IMR-90 (cell line): ENCODE data around the gene KRTAP5-7. TPM values are rescaled to one million over a fixed set of nuclear protein-coding genes. Genes with fewer than 3 reads are reported as not detected.

Experiments used
- ATAC-seq: fragments of 200-7000 bp; cut with Tn5 transposase; 2 replicates; pipeline ENCODE4 v1.9.1; 2020; ENCODE audit warnings: low read depth, mild to moderate bottlenecking, moderate library complexity
- BruUV-seq: library from RNA; stranded (reverse); fragments of 400-500 nt; replicated peaks from 2 replicates; lab custom pipeline; 2021; lab: Mats Ljungman, UMichigan
- CTCF ChIA-PET: fragments of 300-600 bp; formaldehyde crosslinking; extraction: SDS; loops from one replicate; lab custom pipeline; 2021; ENCODE audit warnings: antibody characterized with exemption; lab: Yijun Ruan, JAX
- POLR2A ChIA-PET: fragments of 300-600 bp; sonication (Branson Sonifier 250); formaldehyde crosslinking; loops from one replicate; lab custom pipeline; 2022; ENCODE audit warnings: antibody characterized with exemption; ENCODE audit not compliant: unreplicated experiment; lab: Charles Lee
- DNase-seq: peaks from one replicate; pipeline ENCODE4 v3.0.0; 2013
- H2AFZ ChIP-seq: replicated peaks from 2 replicates; pipeline ENCODE3; 2013; ENCODE audit warnings: low read length, mild to moderate bottlenecking; ENCODE audit not compliant: poor library complexity
- H2AK5ac ChIP-seq: 2 replicates; pipeline ENCODE4 v1.6.1; 2013; ENCODE audit warnings: low read depth, low read length, inconsistent platforms
- H2AK9ac ChIP-seq: replicated peaks from 2 replicates; pipeline ENCODE3; 2013; ENCODE audit warnings: mild to moderate bottlenecking, low read depth, low read length, moderate library complexity; ENCODE audit not compliant: poor library complexity
- H2BK120ac ChIP-seq: 2 replicates; pipeline ENCODE4 v1.6.1; 2013; ENCODE audit warnings: low read depth, low read length, inconsistent platforms
- H2BK15ac ChIP-seq: 3 replicates; pipeline ENCODE4 v1.6.1; 2013; ENCODE audit warnings: low read depth, low read length, inconsistent platforms
- H2BK20ac ChIP-seq: 2 replicates; pipeline ENCODE4 v1.6.1; 2013; ENCODE audit warnings: low read depth, mild to moderate bottlenecking, inconsistent platforms, low read length, moderate library complexity
- H2BK5ac ChIP-seq: 2 replicates; pipeline ENCODE4 v1.6.1; 2013; ENCODE audit warnings: mild to moderate bottlenecking, low read depth, low read length, inconsistent platforms; ENCODE audit not compliant: poor library complexity, severe bottlenecking
- H3K14ac ChIP-seq: replicated peaks from 2 replicates; pipeline ENCODE4 v1.6.1; 2013; ENCODE audit warnings: low read depth, low read length, inconsistent platforms
- H3K18ac ChIP-seq: 2 replicates; pipeline ENCODE4 v1.6.1; 2013; ENCODE audit warnings: low read depth, low read length, control low read depth
- H3K23ac ChIP-seq: 2 replicates; pipeline ENCODE4 v1.6.1; 2013; ENCODE audit warnings: low read depth, low read length, inconsistent platforms
- H3K27ac ChIP-seq: 2 replicates; pipeline ENCODE4 v1.5.1; 2013; ENCODE audit warnings: mild to moderate bottlenecking, control low read depth, low read length; ENCODE audit not compliant: insufficient read depth
- H3K27me3 ChIP-seq: 2 replicates; pipeline ENCODE4 v1.6.1; 2013; ENCODE audit warnings: low read length; ENCODE audit not compliant: control insufficient read depth, insufficient read depth
- H3K36me3 ChIP-seq: 2 replicates; pipeline ENCODE4 v1.6.1; 2013; ENCODE audit warnings: low read length, mixed read lengths; ENCODE audit not compliant: control insufficient read depth, insufficient read depth
- H3K4ac ChIP-seq: 2 replicates; pipeline ENCODE4 v1.6.1; 2013; ENCODE audit warnings: low read depth, low read length, inconsistent platforms
- H3K4me1 ChIP-seq: 2 replicates; pipeline ENCODE4 v1.6.1; 2013; ENCODE audit warnings: low read length, mixed read lengths; ENCODE audit not compliant: control insufficient read depth, insufficient read depth
- H3K4me2 ChIP-seq: 2 replicates; pipeline ENCODE4 v1.6.1; 2013; ENCODE audit warnings: low read depth, mild to moderate bottlenecking, control low read depth, low read length, moderate library complexity
- H3K4me3 ChIP-seq: 2 replicates; pipeline ENCODE4 v1.5.1; 2013; ENCODE audit warnings: low read depth, mild to moderate bottlenecking, control low read depth, low read length, moderate library complexity; ENCODE audit not compliant: insufficient read depth
- H3K56ac ChIP-seq: 2 replicates; pipeline ENCODE4 v1.6.1; 2013; ENCODE audit warnings: low read length, inconsistent platforms; ENCODE audit not compliant: insufficient read depth; ENCODE audit errors: extremely low read depth
- H3K79me1 ChIP-seq, 2 experiments: 2 replicates each; pipeline ENCODE4 v1.6.1; 2013; ENCODE audit warnings: low read length in 2 of 2, inconsistent platforms in 1 of 2, low read depth in 1 of 2
- H3K9ac ChIP-seq: 2 replicates; pipeline ENCODE4 v1.6.1; 2013; ENCODE audit warnings: low read depth, low read length, control low read depth
- H3K9me1 ChIP-seq: 2 replicates; pipeline ENCODE4 v1.6.1; 2013; ENCODE audit warnings: low read length, inconsistent platforms; ENCODE audit not compliant: insufficient read depth
- H3K9me3 ChIP-seq: 2 replicates; pipeline ENCODE4 v1.6.1; 2013; ENCODE audit warnings: low read length; ENCODE audit not compliant: control insufficient read depth, insufficient read depth
- H4K20me1 ChIP-seq: 2 replicates; pipeline ENCODE4 v1.6.1; 2013; ENCODE audit warnings: low read length, inconsistent platforms; ENCODE audit not compliant: insufficient read depth
- H4K5ac ChIP-seq: 2 replicates; pipeline ENCODE4 v1.6.1; 2013; ENCODE audit warnings: mild to moderate bottlenecking, low read depth, low read length, control low read depth
- H4K8ac ChIP-seq, 2 experiments: 2 replicates each; pipeline ENCODE4 v1.6.1; 2013; ENCODE audit warnings: low read depth in 2 of 2, low read length in 2 of 2, control low read depth in 1 of 2, inconsistent platforms in 1 of 2
- H4K91ac ChIP-seq: 2 replicates; pipeline ENCODE4 v1.6.1; 2013; ENCODE audit warnings: low read depth, low read length, inconsistent platforms; ENCODE audit not compliant: insufficient read depth
- BHLHE40 ChIP-seq: fragments of 150-350 bp; IDR thresholded peaks from 2 replicates; pipeline ENCODE4 v1.6.1; 2016; ENCODE audit warnings: mild to moderate bottlenecking, low read depth, low read length
- CEBPB ChIP-seq: IDR thresholded peaks from 2 replicates; pipeline ENCODE4 v1.6.1; 2012; ENCODE audit warnings: low read depth, low read length, improper control_type of control experiment
- CHD1 ChIP-seq: IDR thresholded peaks from 2 replicates; pipeline ENCODE4 v1.6.1; 2012; ENCODE audit warnings: low read depth, low read length, improper control_type of control experiment
- FOS ChIP-seq: fragments of 150-350 bp; IDR thresholded peaks from 2 replicates; pipeline ENCODE4 v1.6.1; 2016; ENCODE audit warnings: low read depth, low read length
- MAFK ChIP-seq: IDR thresholded peaks from 2 replicates; pipeline ENCODE4 v1.6.1; 2012; ENCODE audit warnings: low read depth, low read length, improper control_type of control experiment
- MAZ ChIP-seq: IDR thresholded peaks from 2 replicates; pipeline ENCODE4 v1.6.1; 2012; ENCODE audit warnings: low read depth, mild to moderate bottlenecking, low read length, improper control_type of control experiment, moderate library complexity, borderline replicate concordance
- MXI1 ChIP-seq: IDR thresholded peaks from 2 replicates; pipeline ENCODE4 v1.6.1; 2012; ENCODE audit warnings: low read depth, mild to moderate bottlenecking, low read length, moderate library complexity, borderline replicate concordance
- NFE2L2 ChIP-seq: fragments of 150-350 bp; IDR thresholded peaks from 2 replicates; pipeline ENCODE4 v1.6.1; 2016; ENCODE audit warnings: low read depth, mild to moderate bottlenecking, low read length
- POLR2A ChIP-seq: IDR thresholded peaks from 2 replicates; pipeline ENCODE4 v1.6.1; 2012; ENCODE audit warnings: mild to moderate bottlenecking, low read depth, low read length
- RAD21 ChIP-seq: IDR thresholded peaks from 2 replicates; pipeline ENCODE4 v1.6.1; 2012; ENCODE audit warnings: low read length, improper control_type of control experiment
- RCOR1 ChIP-seq: IDR thresholded peaks from 2 replicates; pipeline ENCODE4 v1.6.1; 2012; ENCODE audit warnings: mild to moderate bottlenecking, low read length, improper control_type of control experiment; ENCODE audit not compliant: insufficient replicate concordance
- RFX5 ChIP-seq: IDR thresholded peaks from 2 replicates; pipeline ENCODE4 v1.8.0; 2012; ENCODE audit warnings: low read depth, mild to moderate bottlenecking, low read length, moderate library complexity
- SMC3 ChIP-seq: fragments of 150-350 bp; IDR thresholded peaks from 2 replicates; pipeline ENCODE4 v1.6.1; 2016; ENCODE audit warnings: low read depth, mild to moderate bottlenecking, antibody characterized with exemption, low read length, moderate library complexity
- WGBS, 2 experiments: methylation state at CpG; one replicate each; pipeline versions ENCODE4 v1.1.5 to v1.1.7; 2013; ENCODE audit warnings: missing lambda C conversion rate in 2 of 2; ENCODE audit not compliant: insufficient read length in 1 of 2; ENCODE audit errors: extremely low coverage in 2 of 2; 5-methylcytosine and 5-hydroxymethylcytosine counted together
- dilution Hi-C: fragments of 300-500 bp; cut with HindIII; formaldehyde crosslinking; loops from one replicate; pipeline ENCODE4 v1.14.3; 2018; ENCODE audit warnings: low sequenced_read_pairs; ENCODE audit not compliant: unreplicated experiment
- in situ Hi-C: fragments of 300-500 bp; cut with MboI; formaldehyde crosslinking; loops from 3 replicates; pipeline ENCODE4 v1.14.3; 2019; ENCODE audit warnings: low sequenced_read_pairs, inconsistent platforms, mixed read lengths
- intact Hi-C: fragments of 100-400 bp; cut with micrococcal nuclease; formaldehyde crosslinking; loops from 2 replicates; pipeline ENCODE4 v1.10.0; 2022
- polyA plus RNA-seq, 3 experiments: library from polyadenylated mRNA; depleted of rRNA; stranded (reverse); fragments of >200 nt; gene quantifications; 2 replicates each; pipeline ENCODE4 v1.2.3, GENCODE V29; 2012; ENCODE audit warnings: low replicate concordance in 1 of 3
- total RNA-seq: library from RNA; depleted of rRNA; stranded (reverse); fragments of >200 nt; gene quantifications from 2 replicates; pipeline ENCODE4 v1.2.3, GENCODE V29; 2012
- TF ChIP-seq, protein P1 (sequence below): fragments of 150-350 bp; IDR thresholded peaks from 2 replicates; pipeline ENCODE4 v1.6.1; 2016; ENCODE audit warnings: low read depth, mild to moderate bottlenecking, low read length, moderate library complexity, borderline replicate concordance
- TF ChIP-seq, protein P2 (sequence below): conservative IDR thresholded peaks from 2 replicates; pipeline ENCODE4 v1.5.1; 2012; ENCODE audit warnings: mild to moderate bottlenecking, low read depth, low read length, improper control_type of control experiment
- TF ChIP-seq, protein P3 (sequence below): fragments of 150-350 bp; IDR thresholded peaks from 2 replicates; pipeline ENCODE4 v1.6.1; 2017; ENCODE audit warnings: mild to moderate bottlenecking, antibody characterized with exemption, low read length, low read depth

KRTAP5-7 gene
- total and polyA plus RNA-seq, 2 of the 4 experiments (the other 2 are of a cell fraction) = not detected

DNA sequence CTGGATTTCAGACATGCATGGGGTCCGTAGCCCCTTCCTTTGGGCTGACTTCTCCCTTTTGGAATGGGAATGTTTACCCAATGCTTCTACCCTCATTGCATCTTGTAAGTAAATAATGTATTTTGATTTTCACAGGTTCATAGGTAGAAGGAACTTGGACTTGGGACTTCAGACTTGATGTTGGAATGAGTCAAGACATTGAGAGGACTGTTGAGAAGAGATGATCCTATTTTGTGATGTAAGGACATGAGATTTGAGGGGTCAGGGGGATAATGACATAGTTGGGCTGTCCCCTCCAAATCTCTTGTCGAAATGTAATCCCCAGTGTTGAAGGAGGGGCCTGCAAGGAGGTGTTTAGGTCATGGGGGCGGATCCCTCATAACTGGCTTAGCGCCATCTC, 37.4 kb downstream of the KRTAP5-7 start:
- Histone ChIP-seq H3K27me3 (peaks cover 16% of the 10 kb centered on the region), H3K4me1 (no peaks in the 10 kb centered on the region), H2BK15ac (no peak overlapping the region), H4K20me1 (no peaks in the 10 kb centered on the region), H4K5ac (no peak overlapping the region), H2AK5ac (no peak overlapping the region), H3K56ac (no peak overlapping the region), H3K9me3 (no peaks in the 10 kb centered on the region), H2AFZ (no peak overlapping the region), H3K36me3 (no peaks in the 10 kb centered on the region), H4K91ac (no peak overlapping the region), H3K4me2 (no peak overlapping the region), H3K27ac (no peak overlapping the region), H3K9ac (no peak overlapping the region), H3K9me1 (no peaks in the 10 kb centered on the region), H3K4ac (no peak overlapping the region), H3K23ac (no peak overlapping the region), H2BK5ac (no peak overlapping the region), H3K79me1 (no peaks in the 10 kb centered on the region), H2BK20ac (no peak overlapping the region), H4K8ac (no peak overlapping the region), H3K18ac (no peak overlapping the region), H2BK120ac (no peak overlapping the region), H3K4me3 (no peak overlapping the region), H2AK9ac (no peak overlapping the region), H3K14ac (no peak overlapping the region)
- dilution Hi-C loops (no loop called here), in situ Hi-C loops (no loop called here), intact Hi-C loops (no loop called here)
- whole genome bisulfite sequencing, 2 experiments = no CpG with 5 or more reads among the region's 4 CpGs
- BruUV-seq = no TSS peak
- DNase-seq (no peak), ATAC-seq (no peak)
- ChIA-PET POLR2A (no interaction called here), CTCF (no interaction called here)
- no peak for TF ChIP-seq MAFK
- no peak for TF ChIP-seq CEBPB
- TF ChIP-seq NFE2L2 = no peak
- TF ChIP-seq FOS = no peak
- no peak for TF ChIP-seq SMC3
- no peak for TF ChIP-seq RAD21
- TF ChIP-seq, protein P1, sequence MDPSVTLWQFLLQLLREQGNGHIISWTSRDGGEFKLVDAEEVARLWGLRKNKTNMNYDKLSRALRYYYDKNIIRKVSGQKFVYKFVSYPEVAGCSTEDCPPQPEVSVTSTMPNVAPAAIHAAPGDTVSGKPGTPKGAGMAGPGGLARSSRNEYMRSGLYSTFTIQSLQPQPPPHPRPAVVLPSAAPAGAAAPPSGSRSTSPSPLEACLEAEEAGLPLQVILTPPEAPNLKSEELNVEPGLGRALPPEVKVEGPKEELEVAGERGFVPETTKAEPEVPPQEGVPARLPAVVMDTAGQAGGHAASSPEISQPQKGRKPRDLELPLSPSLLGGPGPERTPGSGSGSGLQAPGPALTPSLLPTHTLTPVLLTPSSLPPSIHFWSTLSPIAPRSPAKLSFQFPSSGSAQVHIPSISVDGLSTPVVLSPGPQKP = no peak
- no peak for TF ChIP-seq RFX5
- no peak for TF ChIP-seq RCOR1
- TF ChIP-seq, protein P2, sequence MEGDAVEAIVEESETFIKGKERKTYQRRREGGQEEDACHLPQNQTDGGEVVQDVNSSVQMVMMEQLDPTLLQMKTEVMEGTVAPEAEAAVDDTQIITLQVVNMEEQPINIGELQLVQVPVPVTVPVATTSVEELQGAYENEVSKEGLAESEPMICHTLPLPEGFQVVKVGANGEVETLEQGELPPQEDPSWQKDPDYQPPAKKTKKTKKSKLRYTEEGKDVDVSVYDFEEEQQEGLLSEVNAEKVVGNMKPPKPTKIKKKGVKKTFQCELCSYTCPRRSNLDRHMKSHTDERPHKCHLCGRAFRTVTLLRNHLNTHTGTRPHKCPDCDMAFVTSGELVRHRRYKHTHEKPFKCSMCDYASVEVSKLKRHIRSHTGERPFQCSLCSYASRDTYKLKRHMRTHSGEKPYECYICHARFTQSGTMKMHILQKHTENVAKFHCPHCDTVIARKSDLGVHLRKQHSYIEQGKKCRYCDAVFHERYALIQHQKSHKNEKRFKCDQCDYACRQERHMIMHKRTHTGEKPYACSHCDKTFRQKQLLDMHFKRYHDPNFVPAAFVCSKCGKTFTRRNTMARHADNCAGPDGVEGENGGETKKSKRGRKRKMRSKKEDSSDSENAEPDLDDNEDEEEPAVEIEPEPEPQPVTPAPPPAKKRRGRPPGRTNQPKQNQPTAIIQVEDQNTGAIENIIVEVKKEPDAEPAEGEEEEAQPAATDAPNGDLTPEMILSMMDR = no peak
- no peak for TF ChIP-seq MAZ
- no peak for TF ChIP-seq POLR2A
- TF ChIP-seq, protein P3, sequence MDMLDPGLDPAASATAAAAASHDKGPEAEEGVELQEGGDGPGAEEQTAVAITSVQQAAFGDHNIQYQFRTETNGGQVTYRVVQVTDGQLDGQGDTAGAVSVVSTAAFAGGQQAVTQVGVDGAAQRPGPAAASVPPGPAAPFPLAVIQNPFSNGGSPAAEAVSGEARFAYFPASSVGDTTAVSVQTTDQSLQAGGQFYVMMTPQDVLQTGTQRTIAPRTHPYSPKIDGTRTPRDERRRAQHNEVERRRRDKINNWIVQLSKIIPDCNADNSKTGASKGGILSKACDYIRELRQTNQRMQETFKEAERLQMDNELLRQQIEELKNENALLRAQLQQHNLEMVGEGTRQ = no peak
- no peak for TF ChIP-seq MXI1
- TF ChIP-seq CHD1 = no peak
- TF ChIP-seq BHLHE40 = no peak
